Activated naive CD4-positive, alpha-beta T cell (primary cell): ENCODE measurements around the gene TNFRSF1B.

Experiments
- DNase-seq, 4 experiments: peaks; one replicate each; lab custom pipeline; 2025; lab: John Stamatoyannopoulos, UW

Gene TNFRSF1B

GRCh38 chr1:12176298-12177118 is 9.7 kb downstream of the TNFRSF1B start:
- no peak for DNase-seq

DNA sequence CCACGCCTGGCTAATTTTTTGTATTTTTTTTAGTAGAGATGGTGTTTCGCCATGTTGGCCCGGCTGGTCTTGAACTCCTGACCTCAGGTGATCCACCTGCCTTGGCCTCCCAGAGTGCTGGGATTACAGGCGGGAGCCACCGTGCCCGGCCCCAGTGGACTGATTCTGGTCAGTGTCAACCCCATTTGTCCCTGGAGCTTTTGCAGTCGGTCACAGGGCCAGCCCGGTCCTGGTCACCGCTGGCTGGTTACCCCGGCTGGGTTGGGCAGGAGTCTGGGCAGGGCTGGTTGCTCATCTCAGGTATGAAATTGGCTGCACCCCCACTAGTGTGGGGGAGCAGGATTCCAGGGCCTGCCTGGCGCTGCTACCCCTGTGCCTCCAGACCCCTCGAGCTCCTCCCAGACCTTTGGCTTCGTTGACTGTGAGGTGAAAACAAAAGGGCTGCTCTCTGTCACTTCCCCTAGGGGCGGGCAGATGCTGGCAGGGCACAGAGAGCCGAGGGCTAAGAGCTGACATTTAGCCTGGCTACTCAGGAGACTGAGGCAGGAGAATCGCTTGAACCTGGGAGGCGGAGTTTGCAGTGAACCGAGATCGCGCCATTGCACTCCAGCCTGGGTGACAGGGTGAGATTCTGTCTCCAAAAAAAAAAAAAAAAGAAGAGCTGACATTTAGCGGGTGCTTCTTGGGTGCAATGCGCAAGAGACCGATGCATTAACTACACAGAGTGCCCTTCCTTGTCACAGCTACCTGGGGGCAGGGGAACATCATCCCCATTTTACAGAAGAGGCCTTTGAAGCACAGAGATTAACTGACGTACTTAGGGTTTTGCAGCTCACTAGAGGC is 10.6 kb downstream of the TNFRSF1B start:
- DNase-seq = no peak

- peak; percentile 84 to 92 (median 88) for DNase-seq
These were observed 11.2 kb downstream of the TNFRSF1B start for GRCh38 chr1:12177999-12178441.

DNA sequence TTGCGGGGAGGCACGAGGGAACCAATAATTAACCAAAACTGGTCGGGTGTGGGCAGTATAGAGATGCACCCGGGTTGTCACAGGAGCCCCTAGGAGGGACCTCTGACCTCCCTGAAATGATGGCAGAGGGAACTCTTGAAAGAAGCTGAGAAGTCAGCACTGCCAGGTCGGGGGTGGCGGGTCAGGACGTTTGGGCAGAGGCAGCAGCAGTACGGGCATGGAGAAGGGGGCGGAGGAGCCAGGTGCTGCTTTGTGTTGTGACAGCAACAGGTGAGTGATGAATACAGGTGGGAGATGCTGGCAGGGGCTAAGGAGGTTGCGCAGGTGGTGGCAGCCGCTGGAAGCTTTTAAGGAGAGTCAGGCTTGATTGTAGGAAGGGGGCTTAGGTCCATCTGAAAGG is 11.7 kb downstream of the TNFRSF1B start:
- peak in 1 of 4 experiments; percentile 42 for DNase-seq

DNA sequence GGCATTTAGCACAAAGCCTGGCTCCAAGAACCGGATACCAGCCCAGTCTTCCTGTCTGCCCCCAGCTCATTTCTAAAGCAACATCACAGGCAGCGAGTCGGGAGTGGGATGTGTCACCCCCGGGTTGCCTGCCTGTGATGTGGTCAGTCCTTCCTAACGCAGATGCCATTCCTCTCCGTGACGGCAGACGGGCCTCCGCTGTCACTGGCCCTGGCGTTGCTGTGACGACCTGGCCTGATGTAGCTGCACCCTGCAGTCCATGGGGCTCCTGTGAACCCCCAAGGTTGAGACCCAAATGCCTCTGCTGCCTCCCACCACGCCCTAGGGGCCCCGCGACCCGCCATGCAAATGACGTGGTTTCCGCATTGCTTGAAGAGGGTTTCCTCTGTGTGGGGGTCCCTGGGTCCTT is 12.3 kb downstream of the TNFRSF1B start:
- DNase-seq = peak in 3 of 4 experiments; percentile 29 to 69 (median 49)

- no peak for DNase-seq
These were observed 12.9 kb downstream of the TNFRSF1B start for GRCh38 chr1:12179676-12180075.

- DNase-seq = no peak
These were observed 13.5 kb downstream of the TNFRSF1B start for GRCh38 chr1:12180315-12180714.

DNA sequence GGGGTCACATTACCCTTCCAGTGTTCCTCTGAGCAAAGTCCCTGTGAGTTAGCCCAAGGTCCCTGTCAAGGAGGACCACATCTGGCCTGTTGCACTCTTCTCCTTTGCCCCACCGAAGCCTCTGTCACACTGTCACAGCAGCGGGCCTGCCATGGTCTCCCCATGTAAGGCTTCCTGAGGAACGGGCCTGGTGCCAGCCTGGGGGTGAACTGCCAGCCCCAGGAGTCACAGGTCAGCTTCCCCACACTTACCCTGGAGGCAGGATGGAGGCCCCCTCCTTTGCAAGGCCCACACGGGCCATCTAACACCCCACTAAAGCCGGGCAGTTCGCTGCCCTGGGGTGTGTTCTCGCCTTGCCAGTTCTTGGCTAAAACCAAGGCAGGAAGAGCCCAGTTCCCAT is 14.1 kb downstream of the TNFRSF1B start:
- no peak for DNase-seq

- no peak for DNase-seq
These were observed 14.8 kb downstream of the TNFRSF1B start for GRCh38 chr1:12181568-12181967.

DNA sequence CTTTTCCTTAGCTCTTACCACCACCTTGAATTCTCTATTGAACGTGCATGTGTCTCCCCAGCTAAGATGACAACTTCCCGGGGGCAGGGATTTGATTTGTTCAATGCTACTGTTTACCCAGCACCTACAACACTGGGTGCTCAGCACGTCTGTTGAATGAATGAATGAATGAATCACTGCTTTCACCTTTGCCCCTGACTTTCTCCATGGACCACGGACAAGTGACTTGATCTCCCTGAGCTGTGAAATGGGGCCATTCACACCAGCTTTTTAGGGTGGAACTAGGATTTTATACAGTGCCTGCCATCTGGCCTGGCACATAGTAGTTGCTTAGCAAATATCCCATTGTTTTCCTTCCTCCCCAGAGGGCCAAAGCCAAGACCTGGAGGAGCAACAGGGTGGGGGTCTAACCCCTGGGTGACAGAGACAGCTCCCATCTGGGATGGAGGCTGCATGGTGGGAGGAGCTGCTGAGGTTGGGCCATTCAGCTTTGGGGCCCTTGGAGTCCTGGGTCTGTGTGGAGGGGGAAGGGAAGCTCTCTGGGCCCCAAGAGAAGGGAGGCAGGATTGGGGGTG is 15.7 kb downstream of the TNFRSF1B start:
- no peak for DNase-seq

- no peak for DNase-seq
These were observed 16.5 kb downstream of the TNFRSF1B start for GRCh38 chr1:12183095-12183794.

DNA sequence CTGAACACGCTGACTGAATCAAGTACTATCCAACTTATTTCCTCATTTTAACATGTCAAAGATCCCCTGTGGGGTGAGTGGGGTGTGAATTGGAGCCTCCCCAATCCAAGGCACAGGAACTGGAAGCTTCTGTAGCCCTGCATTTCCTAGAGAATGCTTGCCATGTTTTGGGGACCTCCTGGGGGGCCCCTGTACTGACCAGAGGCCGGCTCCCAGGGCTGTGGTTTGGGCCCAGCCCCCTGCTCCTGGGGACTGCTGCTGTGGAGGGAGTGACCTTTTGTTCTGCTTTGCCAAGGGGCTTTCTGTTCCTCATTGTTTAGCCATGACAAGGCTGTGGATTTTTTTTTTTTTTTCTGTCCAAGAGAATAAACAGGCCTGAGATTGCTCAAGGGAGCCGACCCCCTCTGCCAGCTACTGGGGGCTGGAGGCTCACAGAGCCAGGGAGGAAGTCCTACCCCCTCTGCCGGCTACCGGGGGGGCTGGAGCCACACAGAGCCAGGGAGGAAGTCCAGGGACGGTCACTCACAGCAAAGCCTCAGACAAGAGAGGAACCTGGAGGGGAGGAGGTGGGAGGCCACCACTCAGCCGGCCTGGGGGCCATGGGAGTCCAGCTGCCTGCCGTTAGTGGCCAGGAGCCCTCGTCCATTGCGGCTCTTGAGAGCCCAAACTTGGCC is 17.4 kb downstream of the TNFRSF1B start:
- no peak for DNase-seq

DNA sequence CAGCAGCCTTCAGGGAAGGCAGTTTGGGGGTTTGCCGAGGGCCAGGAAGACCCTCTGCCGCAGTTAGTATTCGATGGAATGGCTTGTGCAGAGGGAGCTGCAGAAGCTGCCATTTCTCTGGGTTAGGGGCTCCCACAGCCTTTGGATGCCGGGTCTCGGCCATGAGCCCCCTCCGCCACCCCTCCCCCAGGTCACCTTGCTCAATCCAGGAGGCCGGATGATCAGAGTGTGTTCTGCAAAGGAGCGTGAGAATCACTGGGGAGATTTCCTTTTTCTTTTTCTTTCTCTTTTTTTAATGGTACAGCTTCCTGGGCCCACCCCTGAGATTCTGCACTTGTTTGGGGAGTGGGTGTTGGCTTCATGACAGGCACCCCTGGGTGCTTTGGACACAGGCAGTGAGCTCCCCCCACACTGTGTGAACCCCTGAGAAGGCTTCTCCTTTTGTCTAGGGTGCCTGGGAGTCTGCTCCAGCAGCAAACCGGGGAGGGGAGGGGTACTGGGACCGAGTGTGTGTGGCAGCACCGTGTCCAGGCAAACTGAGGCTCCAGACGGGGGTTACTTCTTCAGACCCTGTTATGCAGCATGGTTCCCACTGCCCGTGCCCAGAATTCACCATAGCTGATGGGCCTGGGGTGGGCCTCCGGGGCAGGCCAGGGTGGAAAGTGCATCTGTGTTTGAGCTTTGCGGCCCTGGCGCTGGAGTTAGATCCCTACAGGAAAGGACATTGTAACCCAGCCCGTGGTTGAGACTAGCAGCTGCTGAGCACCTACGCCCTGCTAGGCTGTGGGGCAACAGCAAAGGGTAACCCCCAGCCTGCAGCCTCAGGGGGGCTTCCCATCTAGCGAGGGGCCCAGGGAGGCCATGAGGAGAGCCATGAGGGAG is 18.5 kb downstream of the TNFRSF1B start:
- DNase-seq = no peak

- no peak for DNase-seq
These were observed 19.3 kb downstream of the TNFRSF1B start for GRCh38 chr1:12185918-12186678.

DNA sequence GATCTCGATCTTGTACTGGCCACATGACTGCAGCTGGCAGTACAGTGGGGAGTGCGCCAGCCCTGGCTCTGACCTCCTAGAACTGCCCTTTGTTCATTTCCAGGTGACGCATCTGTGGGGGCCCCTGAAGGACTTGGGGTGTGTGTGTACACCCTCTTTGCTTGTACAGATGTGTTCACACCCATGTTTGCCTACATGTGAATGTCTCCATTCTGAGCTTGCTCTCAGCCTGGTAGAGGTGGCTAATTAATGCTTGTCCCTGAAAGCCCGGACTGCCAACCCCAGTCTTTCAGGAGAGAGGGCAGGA is 19.8 kb downstream of the TNFRSF1B start:
- no peak for DNase-seq

GRCh38 chr1:12188115-12188514 is 21.3 kb downstream of the TNFRSF1B start:
- DNase-seq = no peak

GRCh38 chr1:12188657-12189327 is 22.0 kb downstream of the TNFRSF1B start:
- DNase-seq = no peak

DNA sequence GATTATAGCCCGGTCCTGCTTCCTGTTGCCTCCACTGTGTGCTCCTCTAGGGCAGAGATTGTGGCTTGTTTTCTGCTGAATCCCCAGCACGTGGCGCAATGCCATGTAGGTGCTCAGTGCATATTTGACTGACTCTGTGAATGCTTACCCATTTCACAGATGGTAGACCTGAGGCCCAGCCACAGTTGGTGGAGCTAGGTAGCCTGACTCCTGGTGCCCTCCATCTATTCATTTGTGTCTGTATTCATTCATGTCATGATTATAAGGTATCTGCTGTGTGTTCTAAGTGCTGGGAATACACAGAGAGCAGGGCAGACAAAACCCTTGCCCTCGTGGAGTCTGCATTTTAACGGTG is 22.5 kb downstream of the TNFRSF1B start:
- no peak for DNase-seq

- DNase-seq = no peak
These were observed 24.6 kb downstream of the TNFRSF1B start for GRCh38 chr1:12191242-12192032.
